ENCODE results near the gene PROSER1.

GRCh38 chr13:39037410-39037879 is 444 bp downstream of the PROSER1 start:
- TF ChIP-seq GATA3 (IDR thresholded peaks at IDR 0.05; ENCODE audit: low read depth, low read length): no peak
- TF ChIP-seq GATA2 (IDR thresholded peaks at IDR 0.05; ENCODE audit: low read depth, low read length): no peak

Data from SH-SY5Y (cell line).